ENCODE data around the gene TTPAL.

- no peak for TF ChIP-seq CTCF (IDR thresholded peaks at IDR 0.05)
- TF ChIP-seq EP300 (IDR thresholded peaks at IDR 0.05), result no peak
Observed at GRCh38 chr20:44447827-44448419, 27.8 kb upstream of the TTPAL start.
